Upper lobe of left lung (tissue), 4 donors: Measurements from ENCODE around the gene CD59.

Experiments
- EP300 ChIP-seq, 4 donors: sonication (generic); formaldehyde crosslinking; IDR thresholded peaks; one replicate each; pipeline ENCODE4 v1.5.1; 2017; ENCODE audit warnings: antibody characterized with exemption in 4 of 4, control low read depth in 2 of 4
- POLR2A ChIP-seq, 4 donors: fragments of 450-650 bp; IDR thresholded peaks; one replicate each; pipeline ENCODE4 v1.5.1; 2016 to 2017; ENCODE audit warnings: antibody characterized with exemption in 4 of 4, mild to moderate bottlenecking in 2 of 4
- POLR2AphosphoS5 ChIP-seq, 2 donors: sonication (generic); formaldehyde crosslinking; IDR thresholded peaks; one replicate each; pipeline ENCODE4 v1.5.1; 2017; ENCODE audit warnings: antibody characterized with exemption in 2 of 2
- TF ChIP-seq, protein P1 (sequence below), 6 experiments: fragments of 450-650 bp in 4 of 6; fragments of 200-600 bp in 2 of 6; sonication (generic) in 2 of 6; IDR thresholded peaks; one replicate each; pipeline ENCODE4 v1.5.1; 2016 to 2019; ENCODE audit warnings: antibody characterized with exemption in 6 of 6

DNA sequence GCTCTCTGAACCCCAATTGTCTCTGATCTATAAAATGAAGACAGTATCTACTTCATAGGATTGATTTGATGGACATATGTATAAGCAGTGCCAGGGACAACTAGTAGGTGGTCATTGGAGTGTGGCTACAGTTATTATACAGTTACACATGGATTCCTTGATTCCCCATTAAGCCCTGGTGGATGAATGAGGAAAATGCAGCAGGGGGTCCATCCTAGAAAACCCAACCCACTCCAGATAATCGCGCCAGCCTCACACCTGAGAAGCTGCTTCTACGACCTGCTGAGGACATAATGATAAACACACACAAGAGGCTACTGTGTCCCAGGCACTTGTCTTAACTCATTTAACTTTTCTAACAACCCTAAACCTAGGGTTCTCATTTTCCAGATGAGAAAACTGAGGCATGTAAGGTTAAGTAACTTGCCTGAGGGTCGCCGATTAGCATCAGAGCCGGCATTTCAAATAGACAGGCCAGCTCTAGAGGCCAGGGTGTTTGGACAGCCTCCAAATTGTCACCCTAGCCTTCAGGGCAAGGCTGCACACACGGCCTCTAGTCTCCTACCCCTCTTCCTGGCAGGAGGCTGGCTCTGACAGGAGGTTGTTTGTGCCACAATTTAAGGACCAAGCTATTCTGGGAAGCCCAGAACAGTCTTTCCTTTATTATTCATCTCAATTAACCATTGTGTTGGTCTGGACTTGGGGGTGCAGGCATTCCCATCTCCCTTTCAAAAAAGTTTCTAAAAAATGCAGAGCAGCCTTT is 31.8 kb downstream of the CD59 start:
- TF ChIP-seq, protein P1, sequence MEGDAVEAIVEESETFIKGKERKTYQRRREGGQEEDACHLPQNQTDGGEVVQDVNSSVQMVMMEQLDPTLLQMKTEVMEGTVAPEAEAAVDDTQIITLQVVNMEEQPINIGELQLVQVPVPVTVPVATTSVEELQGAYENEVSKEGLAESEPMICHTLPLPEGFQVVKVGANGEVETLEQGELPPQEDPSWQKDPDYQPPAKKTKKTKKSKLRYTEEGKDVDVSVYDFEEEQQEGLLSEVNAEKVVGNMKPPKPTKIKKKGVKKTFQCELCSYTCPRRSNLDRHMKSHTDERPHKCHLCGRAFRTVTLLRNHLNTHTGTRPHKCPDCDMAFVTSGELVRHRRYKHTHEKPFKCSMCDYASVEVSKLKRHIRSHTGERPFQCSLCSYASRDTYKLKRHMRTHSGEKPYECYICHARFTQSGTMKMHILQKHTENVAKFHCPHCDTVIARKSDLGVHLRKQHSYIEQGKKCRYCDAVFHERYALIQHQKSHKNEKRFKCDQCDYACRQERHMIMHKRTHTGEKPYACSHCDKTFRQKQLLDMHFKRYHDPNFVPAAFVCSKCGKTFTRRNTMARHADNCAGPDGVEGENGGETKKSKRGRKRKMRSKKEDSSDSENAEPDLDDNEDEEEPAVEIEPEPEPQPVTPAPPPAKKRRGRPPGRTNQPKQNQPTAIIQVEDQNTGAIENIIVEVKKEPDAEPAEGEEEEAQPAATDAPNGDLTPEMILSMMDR (IDR thresholded peaks at IDR 0.05): peak in 1 of 6 experiments; percentile 9
- TF ChIP-seq EP300 (IDR thresholded peaks at IDR 0.05) (no peak), POLR2A (IDR thresholded peaks at IDR 0.05) (no peak), POLR2AphosphoS5 (IDR thresholded peaks at IDR 0.05) (peak in 1 of 2 donors; percentile 8)
